ENCODE measurements around the gene RASA3. TPM values are rescaled to one million over a fixed set of nuclear protein-coding genes. Genes with fewer than 3 reads are reported as not detected.

Gene RASA3
- total and polyA plus RNA-seq, 2 of the 8 experiments (the other 6 are each of a cell fraction or from before 2014, with no cell fraction given), result 7.5 to 21.9 TPM

GRCh38 chr13:114049026-114049425 is 83.4 kb downstream of the RASA3 start (continued):
- TF ChIP-seq CTCF (IDR thresholded peaks at IDR 0.05; ENCODE audit: control extremely low read depth in 1 of 3, insufficient read depth in 1 of 3, low read depth in 1 of 3, low read length in 3 of 3), result no peak
- no peak for TF ChIP-seq JUN (IDR thresholded peaks at IDR 0.05; ENCODE audit: low read depth, low read length)
- TF ChIP-seq CBX8 (IDR thresholded peaks at IDR 0.05; ENCODE audit: borderline replicate concordance, low read depth, low read length), result no peak
- TF ChIP-seq PHF8 (conservative IDR thresholded peaks at IDR 0.05; ENCODE audit: low read depth, low read length), result no peak
- no peak for TF ChIP-seq POLR2AphosphoS5 (IDR thresholded peaks at IDR 0.05; ENCODE audit: low read depth, low read length)
- TF ChIP-seq RBBP5 (IDR thresholded peaks at IDR 0.05; ENCODE audit: borderline replicate concordance, low read depth, low read length), result no peak
